PC-9 (cell line): ENCODE results near the gene RAB3IL1. TPM values are rescaled to one million over a fixed set of nuclear protein-coding genes. Genes with fewer than 3 reads are reported as not detected.
A peak's percentile ranks its signal among the peaks of the same experiment; 100 is the strongest.

Experiments
- BruUV-seq: library from RNA; stranded (reverse); fragments of 400-500 nt; replicated peaks from 2 replicates; lab custom pipeline; 2021; lab: Mats Ljungman, UMichigan
- CTCF ChIA-PET: fragments of 300-600 bp; sonication (Branson Sonifier 250); formaldehyde crosslinking; loops from one replicate; lab custom pipeline; 2022; ENCODE audit warnings: antibody characterized with exemption; lab: Charles Lee
- POLR2A ChIA-PET: fragments of 300-600 bp; sonication (Branson Sonifier 250); formaldehyde crosslinking; loops from one replicate; lab custom pipeline; 2022; ENCODE audit warnings: antibody characterized with exemption; ENCODE audit not compliant: unreplicated experiment; lab: Charles Lee
- DNase-seq, 2 experiments: peaks; one replicate each; pipeline versions ENCODE4 v3.0.0 to v3.0.0-alpha.2; 2015 to 2022; ENCODE audit warnings: mixed read lengths in 1 of 2
- H2AFZ ChIP-seq: fragments of 200-600 bp; sonication (generic); 2 replicates; pipeline ENCODE4 v1.8.1; 2017; ENCODE audit warnings: antibody characterized with exemption
- H3F3A ChIP-seq: fragments of 200-600 bp; sonication (generic); 2 replicates; pipeline ENCODE4 v1.8.1; 2017; ENCODE audit warnings: antibody characterized with exemption, mild to moderate bottlenecking, low read depth; ENCODE audit not compliant: insufficient read depth
- H3K27ac ChIP-seq: fragments of 200-600 bp; sonication (generic); 2 replicates; pipeline ENCODE4 v1.6.1; 2016; ENCODE audit warnings: mixed run types
- H3K27me3 ChIP-seq: fragments of 200-600 bp; sonication (generic); 2 replicates; pipeline ENCODE4 v1.6.1; 2016; ENCODE audit warnings: low read depth, mixed run types; ENCODE audit not compliant: insufficient read depth
- H3K36me3 ChIP-seq: fragments of 200-600 bp; sonication (generic); 2 replicates; pipeline ENCODE4 v1.6.1; 2016; ENCODE audit warnings: low read depth, mixed run types
- H3K4me1 ChIP-seq: fragments of 200-600 bp; sonication (generic); replicated peaks from 2 replicates; pipeline ENCODE4 v1.6.1; 2016; ENCODE audit warnings: mixed run types; ENCODE audit not compliant: insufficient read depth
- H3K4me2 ChIP-seq: fragments of 200-600 bp; sonication (generic); 2 replicates; pipeline ENCODE4 v1.6.1; 2017; ENCODE audit warnings: mixed run types
- H3K4me3 ChIP-seq: fragments of 200-600 bp; sonication (generic); 2 replicates; pipeline ENCODE4 v1.6.1; 2016; ENCODE audit warnings: mixed run types
- H3K79me2 ChIP-seq: fragments of 200-600 bp; sonication (generic); 2 replicates; pipeline ENCODE4 v1.6.1; 2017; ENCODE audit warnings: low read depth, mixed run types
- H3K9me2 ChIP-seq: fragments of 200-600 bp; sonication (generic); 2 replicates; pipeline ENCODE4 v1.8.1; 2017; ENCODE audit warnings: mild to moderate bottlenecking; ENCODE audit not compliant: insufficient read depth
- H3K9me3 ChIP-seq: fragments of 200-600 bp; sonication (generic); 2 replicates; pipeline ENCODE4 v1.8.1; 2016; ENCODE audit warnings: low read depth; ENCODE audit not compliant: insufficient read depth
- H4K20me1 ChIP-seq: fragments of 200-600 bp; sonication (generic); 2 replicates; pipeline ENCODE4 v1.8.1; 2017; ENCODE audit not compliant: insufficient read depth
- EZH2 ChIP-seq: fragments of 200-600 bp; sonication (generic); IDR thresholded peaks from 2 replicates; pipeline ENCODE4 v1.8.0; 2017; ENCODE audit warnings: antibody characterized with exemption, low read depth
- intact Hi-C: fragments of 100-400 bp; cut with micrococcal nuclease; formaldehyde crosslinking; loops from one replicate; pipeline ENCODE4 v1.10.0; 2022; ENCODE audit not compliant: unreplicated experiment
- total RNA-seq: library from RNA; stranded (reverse); gene quantifications from 2 replicates; pipeline ENCODE4 v1.2.3, GENCODE V29; 2021
- TF ChIP-seq, protein P1 (sequence below): fragments of 200-600 bp; sonication (generic); conservative IDR thresholded peaks from 2 replicates; pipeline ENCODE4 v1.6.1; 2017; ENCODE audit warnings: mixed run types, antibody characterized with exemption, mild to moderate bottlenecking, moderate library complexity

RAB3IL1 gene
- total RNA-seq, 1 experiment from 2014 or later: 4.4 TPM

DNA sequence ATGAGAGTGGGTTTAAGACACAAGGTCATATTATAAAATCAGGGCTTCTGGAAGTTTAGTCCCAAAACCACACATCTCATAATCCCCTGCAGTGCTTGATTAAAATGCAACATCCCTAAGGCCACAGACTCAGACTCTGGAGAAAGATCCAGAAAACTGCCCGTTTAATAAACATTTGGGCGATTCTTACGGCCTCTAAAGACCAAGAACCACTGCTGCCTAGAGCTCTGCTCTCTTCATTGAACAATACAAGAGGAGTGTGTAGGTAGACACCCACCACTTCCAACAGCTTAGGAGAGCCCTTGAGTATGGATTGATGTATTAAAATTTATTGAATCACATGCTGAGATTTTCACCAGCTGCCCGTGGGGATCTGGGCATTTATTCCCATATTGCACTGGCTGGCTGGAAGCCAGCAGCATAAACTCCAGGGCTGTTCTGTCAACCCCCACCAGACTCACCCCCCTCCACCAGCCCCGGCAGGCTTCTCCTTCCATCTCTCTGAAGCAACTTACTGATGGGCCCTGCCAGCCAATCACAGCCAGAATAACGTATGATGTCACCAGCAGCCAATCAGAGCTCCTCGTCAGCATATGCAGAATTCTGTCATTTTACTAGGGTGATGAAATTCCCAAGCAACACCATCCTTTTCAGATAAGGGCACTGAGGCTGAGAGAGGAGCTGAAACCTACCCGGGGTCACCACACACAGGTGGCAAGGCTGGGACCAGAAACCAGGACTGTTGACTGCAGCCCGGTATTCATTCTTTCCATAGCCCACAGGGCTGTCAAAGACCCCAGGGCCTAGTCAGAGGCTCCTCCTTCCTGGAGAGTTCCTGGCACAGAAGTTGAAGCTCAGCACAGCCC is 32.0 kb upstream of the RAB3IL1 start:
- intact Hi-C loops: no loop called here
- H3K9me3 ChIP-seq: no peaks in the 10 kb centered on the region
- no peaks in the 10 kb centered on the region for H3K36me3 ChIP-seq
- no peak overlapping the region for H3K4me3 ChIP-seq
- DNase-seq: peak in 1 of 2 experiments; percentile 37
- H3K27ac ChIP-seq: peak overlapping the region; percentile 49
- TF ChIP-seq, protein P1, sequence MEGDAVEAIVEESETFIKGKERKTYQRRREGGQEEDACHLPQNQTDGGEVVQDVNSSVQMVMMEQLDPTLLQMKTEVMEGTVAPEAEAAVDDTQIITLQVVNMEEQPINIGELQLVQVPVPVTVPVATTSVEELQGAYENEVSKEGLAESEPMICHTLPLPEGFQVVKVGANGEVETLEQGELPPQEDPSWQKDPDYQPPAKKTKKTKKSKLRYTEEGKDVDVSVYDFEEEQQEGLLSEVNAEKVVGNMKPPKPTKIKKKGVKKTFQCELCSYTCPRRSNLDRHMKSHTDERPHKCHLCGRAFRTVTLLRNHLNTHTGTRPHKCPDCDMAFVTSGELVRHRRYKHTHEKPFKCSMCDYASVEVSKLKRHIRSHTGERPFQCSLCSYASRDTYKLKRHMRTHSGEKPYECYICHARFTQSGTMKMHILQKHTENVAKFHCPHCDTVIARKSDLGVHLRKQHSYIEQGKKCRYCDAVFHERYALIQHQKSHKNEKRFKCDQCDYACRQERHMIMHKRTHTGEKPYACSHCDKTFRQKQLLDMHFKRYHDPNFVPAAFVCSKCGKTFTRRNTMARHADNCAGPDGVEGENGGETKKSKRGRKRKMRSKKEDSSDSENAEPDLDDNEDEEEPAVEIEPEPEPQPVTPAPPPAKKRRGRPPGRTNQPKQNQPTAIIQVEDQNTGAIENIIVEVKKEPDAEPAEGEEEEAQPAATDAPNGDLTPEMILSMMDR: no peak
- TF ChIP-seq EZH2: no peak
- no TSS peak for BruUV-seq
- H4K20me1 ChIP-seq: no peaks in the 10 kb centered on the region
- ChIA-PET CTCF (interaction anchor here (3.6 kb wide), 1 partner anchor 132 kb away, joined by 13 read pairs; no protein-coding TSS in a partner anchor), POLR2A (interaction anchor here (0.6 kb wide), 1 partner anchor 18 kb away, joined by 3 read pairs; no protein-coding TSS in a partner anchor)
- no peaks in the 10 kb centered on the region for H3K9me2 ChIP-seq
- peaks cover 23% of the 10 kb centered on the region for H3K4me1 ChIP-seq
- H3K4me2 ChIP-seq: no peak overlapping the region
- H2AFZ ChIP-seq: no peak overlapping the region
- no peaks in the 10 kb centered on the region for H3K79me2 ChIP-seq
- peaks cover 18% of the 10 kb centered on the region for H3F3A ChIP-seq
- no peaks in the 10 kb centered on the region for H3K27me3 ChIP-seq

DNA sequence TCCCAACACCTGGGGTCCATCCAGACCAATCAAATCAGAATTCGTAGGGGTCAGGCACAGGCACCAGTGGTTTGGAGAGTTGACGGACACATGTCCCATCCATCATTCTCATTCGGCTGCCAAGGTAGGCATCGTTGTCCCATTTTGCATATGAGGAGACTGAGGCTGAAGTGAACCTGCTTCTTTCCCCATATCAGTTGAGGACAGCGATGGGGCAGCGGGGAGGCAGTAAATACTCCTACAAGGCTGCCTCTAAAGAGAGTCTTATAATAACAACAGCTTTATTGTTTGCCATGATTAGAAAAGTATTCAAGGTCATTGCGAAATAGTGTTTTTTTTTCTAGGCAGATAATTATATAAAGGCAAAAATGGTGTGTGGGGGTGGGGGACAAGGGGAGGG is 31.1 kb upstream of the RAB3IL1 start:
- no peaks in the 10 kb centered on the region for H3K9me3 ChIP-seq
- POLR2A ChIA-PET: no interaction called here
- intact Hi-C loops: no loop called here
- TF ChIP-seq EZH2: no peak
- TF ChIP-seq, protein P1: no peak
- H3K27me3 ChIP-seq: no peaks in the 10 kb centered on the region
- no peak overlapping the region for H3K4me3 ChIP-seq
- BruUV-seq: no TSS peak
- H3K9me2 ChIP-seq: no peaks in the 10 kb centered on the region
- DNase-seq: no peak
- H2AFZ ChIP-seq: no peak overlapping the region
- H3K79me2 ChIP-seq: no peaks in the 10 kb centered on the region
- H3K36me3 ChIP-seq: no peaks in the 10 kb centered on the region
- no peaks in the 10 kb centered on the region for H4K20me1 ChIP-seq
- H3K4me2 ChIP-seq: no peak overlapping the region
- no peak overlapping the region for H3K27ac ChIP-seq
- H3K4me1 ChIP-seq: peaks cover 23% of the 10 kb centered on the region
- H3F3A ChIP-seq: peaks cover 9% of the 10 kb centered on the region
- CTCF ChIA-PET: interaction anchor here (0.6 to 3.6 kb wide), 11 partner anchors 27 to 161 kb away, joined by 3 to 30 read pairs (median 5); no protein-coding TSS in a partner anchor

DNA sequence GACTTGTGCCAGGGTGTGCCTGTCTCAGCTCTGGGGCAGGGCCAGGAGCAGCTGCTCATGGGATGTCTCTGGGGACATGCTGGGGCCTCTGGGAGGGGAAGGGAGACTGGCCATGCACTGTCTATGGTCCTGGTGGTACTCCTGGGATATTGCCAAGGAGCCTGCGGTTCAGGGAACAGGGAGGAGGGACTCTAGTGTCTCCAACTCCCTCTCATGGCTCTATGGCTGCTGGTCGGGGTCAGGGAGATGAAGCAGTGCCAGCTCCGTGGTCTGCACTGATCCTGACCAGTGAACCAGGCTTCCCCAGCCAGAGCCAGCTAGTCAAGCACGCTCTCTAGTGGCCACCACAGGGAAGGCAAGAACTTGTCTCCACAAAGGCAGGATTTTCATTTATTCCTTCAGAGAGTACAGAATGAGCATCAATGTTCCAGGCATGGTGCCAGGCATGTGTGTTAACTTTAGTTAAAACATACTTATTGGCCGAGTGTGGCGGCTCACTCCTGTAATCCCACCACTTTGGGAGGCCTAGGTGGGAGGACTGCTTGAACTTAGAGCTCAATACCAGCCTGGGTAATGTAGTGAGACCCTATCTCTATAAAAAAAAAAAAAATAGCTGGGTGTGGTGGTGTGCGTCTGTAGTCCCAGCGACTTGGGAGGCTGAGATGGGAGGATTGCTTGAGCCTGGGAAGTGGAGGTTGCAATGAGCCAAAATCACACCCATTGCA is 30.3 kb upstream of the RAB3IL1 start:
- CTCF ChIA-PET: interaction anchor here (0.6 to 3.6 kb wide), 15 partner anchors 27 to 1613 kb away, joined by 3 to 30 read pairs (median 5); no protein-coding TSS in a partner anchor
- Histone ChIP-seq H3F3A (peaks cover 4% of the 10 kb centered on the region; the same call in 1 of the 2 replicates), H3K79me2 (no peaks in the 10 kb centered on the region), H3K4me3 (no peak overlapping the region), H3K27ac (no peak overlapping the region), H3K4me2 (peak overlapping the region; percentile 26; the same call in 1 of the 2 replicates), H4K20me1 (no peaks in the 10 kb centered on the region), H3K4me1 (peaks cover 23% of the 10 kb centered on the region), H3K27me3 (no peaks in the 10 kb centered on the region), H2AFZ (no peak overlapping the region), H3K36me3 (no peaks in the 10 kb centered on the region), H3K9me3 (no peaks in the 10 kb centered on the region), H3K9me2 (no peaks in the 10 kb centered on the region)
- POLR2A ChIA-PET: interaction anchor here (0.7 kb wide), 1 partner anchor 18 kb away, joined by 6 read pairs; no protein-coding TSS in a partner anchor
- DNase-seq: peak; percentile 61 to 77
- no peak for TF ChIP-seq EZH2
- TF ChIP-seq, protein P1: peak; percentile 95
- intact Hi-C loops: loop anchor here (1.0 to 2.0 kb wide), 4 partner anchors 48 to 150 kb away; no protein-coding TSS in a partner anchor
- BruUV-seq: no TSS peak
